GM19455 (cell line): ENCODE measurements around the gene CAMKMT.

Source experiments
- ATAC-seq: cut with Tn5 transposase; IDR thresholded peaks from one replicate; pipeline ENCODE4 v1.9.1; 2021; ENCODE audit not compliant: unreplicated experiment

Gene CAMKMT

DNA sequence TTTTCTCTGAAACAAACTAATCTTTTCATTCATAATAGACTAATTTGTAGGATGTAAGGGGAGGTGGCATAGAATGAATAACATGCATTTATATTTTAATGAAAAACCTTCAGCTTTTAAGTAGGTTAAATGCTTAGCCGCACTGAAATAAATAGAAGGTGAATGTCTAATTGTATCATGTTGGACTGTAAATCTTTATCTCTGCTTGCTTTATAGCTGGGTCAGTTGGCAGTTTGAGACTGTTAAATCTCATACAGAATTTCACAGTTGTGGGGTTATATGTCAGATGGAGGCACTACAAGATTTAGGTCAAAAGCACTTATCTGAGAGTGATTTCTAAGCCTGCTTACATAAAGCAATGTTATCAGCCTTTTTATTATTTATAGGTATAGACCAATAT, 405.0 kb downstream of the CAMKMT start:
- no peak for ATAC-seq

DNA sequence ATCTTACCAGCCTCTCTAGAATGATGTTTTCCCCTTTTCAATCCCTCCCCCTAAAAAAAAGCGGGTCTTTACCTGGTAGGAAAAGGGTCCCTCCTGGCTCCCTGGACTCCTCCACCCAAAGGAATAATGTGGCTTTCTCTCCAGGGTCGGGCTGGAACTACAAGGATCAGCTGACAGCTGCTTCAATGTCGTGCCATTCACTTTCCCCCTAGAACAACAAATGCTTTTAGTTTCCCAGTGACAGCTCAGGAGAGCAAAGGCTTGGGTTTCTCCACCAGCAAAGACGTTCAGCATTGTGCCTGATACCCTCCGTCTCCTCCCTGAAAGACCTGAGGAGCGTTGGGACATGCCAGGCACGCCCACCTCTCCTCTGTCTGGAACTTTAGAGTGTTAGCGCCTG, 405.9 kb downstream of the CAMKMT start:
- no peak for ATAC-seq

DNA sequence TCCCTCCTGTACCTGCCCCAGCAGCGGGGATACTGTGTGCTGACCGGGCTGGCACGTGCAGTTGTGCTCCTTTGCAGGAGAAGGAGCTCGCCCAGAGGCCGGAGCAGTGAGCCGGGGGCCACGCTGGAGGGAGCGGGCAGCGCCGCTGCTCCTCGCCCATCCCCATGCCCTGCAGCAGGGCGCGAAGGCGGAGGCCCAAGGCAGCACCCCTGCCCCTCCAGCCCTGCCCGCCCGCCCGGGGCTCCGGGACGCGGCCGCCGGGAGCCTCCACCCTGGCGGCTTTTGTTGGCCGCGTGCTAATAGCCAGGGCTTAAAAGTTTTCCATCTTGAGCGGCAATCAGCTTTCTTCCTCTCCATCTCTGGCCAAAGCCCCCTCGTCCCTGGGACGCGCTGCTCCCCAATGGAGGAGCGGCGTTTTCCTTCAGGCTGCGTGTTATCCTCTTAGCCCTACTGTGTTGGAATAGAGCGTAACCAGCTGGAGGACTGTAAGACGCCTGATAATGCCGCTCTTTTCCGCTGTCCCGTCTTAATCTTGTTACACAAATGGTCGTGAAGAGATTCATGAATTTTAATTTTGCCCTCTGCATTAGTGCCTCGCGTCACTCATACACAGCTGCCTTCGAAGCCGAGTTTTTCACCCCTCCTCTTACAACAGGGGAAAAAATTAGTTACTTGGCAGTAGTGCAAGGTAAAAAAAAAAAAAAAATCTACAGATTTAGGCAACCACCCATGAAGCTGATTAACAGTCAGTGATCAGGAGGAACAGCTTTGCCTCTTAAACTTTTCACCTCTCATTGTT, 406.9 kb downstream of the CAMKMT start:
- ATAC-seq, result no peak

DNA sequence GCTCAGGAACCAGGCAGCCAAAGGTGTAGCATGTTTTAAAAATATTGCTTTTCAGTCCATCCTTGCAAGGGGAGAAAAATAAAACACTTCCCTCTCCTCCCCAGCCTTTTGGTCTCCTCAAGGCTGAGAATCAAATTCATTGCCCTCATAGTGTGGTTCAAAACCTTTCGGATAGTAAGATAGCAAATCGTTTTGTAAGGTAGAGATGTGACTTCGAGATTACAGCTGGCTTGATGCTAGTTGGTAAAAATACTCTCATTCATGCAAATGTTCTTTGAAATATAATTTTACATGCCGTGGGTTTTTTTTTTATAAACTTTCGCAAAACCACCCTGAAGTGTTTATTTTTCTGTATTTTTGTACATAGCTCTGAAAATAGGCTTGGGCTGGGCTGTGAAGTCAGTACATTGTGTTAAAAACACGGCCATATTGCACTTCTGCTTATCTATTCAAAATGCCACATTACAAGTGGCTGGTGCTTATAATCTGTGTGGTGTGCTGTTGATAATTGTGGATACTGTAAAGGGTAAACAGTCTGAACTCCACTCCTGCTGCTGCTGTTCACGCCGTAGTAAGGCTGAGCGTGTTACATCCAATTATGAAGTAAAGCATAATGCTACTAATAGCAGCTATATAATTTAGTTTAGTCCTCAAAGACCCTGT, 407.7 kb downstream of the CAMKMT start:
- no peak for ATAC-seq

DNA sequence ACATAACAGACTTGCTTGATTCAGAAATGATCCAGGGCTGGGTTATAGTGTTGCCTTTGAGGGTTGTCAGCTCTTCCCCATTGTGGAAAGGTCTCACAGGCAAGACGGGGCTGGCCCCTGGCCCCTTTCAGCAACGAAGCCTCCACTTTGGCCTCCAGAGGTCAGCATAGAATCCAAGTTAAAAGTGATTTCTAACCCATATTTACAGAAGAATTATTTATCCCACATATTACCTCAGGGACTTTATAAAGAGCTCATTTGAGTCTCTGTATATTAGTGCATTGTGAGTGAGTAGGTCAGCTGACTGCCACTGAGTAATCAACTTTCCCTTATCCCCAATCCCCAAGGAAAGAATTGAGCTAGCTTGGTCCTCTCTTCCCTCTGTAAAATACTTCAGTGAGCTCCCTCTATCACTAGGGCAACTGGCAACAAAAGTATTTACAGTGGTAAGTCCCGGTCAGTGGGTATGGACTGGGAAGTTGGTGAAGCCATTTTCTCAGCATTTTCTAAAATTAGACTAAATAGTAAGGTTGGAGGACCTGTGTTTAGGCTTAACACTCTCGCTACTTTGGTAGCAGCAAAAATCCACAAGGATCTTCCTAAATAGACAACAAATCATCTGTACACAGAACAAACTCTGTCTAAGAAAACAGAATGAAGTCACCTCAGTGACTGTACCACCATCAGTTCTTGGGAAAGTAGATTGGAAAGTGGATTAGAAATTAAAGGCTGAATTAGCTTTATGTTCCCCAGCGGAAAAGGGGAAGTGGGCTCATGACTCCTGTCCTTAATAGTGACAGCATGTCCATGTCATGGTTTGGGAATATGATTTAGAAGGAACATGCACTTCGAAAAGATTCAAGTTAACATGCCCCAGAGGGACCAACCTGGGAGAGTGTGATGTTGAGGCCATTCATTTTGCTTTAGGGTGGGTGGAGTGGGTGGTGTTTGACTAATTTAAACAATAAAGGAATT, 408.8 kb downstream of the CAMKMT start:
- no peak for ATAC-seq

DNA sequence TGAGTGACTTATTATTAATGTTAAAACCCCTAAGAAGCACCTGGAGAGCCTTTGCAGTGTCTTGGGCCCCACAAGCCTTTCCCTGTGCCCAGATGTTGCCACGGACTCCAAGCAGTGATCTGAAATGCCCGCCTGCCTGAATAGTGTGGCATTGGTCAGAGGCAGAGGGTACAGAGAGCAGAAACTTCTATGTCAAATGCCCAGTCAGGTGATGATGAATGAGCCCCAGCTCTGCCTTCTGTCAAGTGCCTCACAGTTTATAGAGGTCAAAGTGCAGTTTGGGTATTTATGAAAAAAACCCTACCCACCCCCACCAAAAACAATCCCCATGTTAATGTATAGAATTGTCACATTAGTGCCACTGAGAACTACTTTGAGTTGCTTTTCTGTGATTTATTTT, 409.8 kb downstream of the CAMKMT start:
- ATAC-seq, result no peak

DNA sequence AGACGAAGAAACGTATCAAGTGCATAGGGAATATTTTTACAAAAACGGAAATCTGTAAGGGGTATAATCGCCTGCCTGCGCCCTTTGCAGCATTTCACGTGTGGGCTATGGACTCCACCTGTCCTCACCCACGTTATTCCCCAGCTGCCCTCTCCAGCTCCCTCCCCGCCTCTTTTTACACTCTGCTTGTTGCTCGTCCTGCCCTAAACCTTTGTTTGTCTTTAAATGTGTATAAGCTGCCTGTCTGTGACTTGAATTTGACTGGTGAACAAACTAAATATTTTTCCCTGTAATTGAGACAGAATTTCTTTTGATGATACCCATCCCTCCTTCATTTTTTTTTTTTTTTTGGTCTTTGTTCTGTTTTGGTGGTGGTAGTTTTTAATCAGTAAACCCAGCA, 410.4 kb downstream of the CAMKMT start:
- ATAC-seq, result no peak

DNA sequence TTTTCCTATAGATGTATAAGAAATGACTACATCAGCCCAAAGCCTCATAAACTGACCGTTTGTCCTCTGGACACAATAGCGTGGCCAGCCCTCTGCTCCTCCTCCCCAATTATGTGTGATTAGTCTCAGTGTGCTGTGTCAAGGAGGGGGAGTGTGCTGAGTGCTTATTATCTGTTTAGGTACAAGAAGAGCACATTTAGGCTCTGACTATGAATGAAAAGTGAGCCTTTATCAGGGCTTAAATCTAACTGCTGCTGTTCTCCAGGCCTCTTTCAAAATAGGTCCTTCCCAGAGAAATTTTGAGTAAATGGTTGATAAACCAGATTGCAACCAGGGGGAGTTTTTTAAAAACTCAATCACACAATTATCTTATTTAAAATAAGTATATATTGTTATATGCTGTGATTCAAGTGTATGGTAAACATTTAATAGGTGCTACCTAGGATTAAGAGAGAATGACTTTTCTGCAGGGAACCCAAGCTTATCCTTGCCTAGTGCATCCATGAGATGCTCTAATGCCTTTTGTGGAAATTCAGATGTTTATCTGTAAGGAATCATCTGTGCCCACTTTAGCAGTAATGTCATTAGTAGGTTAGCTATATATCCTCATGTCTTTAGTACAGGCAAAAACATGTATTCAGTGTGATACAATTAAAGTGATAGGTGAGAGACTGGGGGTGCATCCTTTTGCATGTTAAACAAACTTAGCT, 411.1 kb downstream of the CAMKMT start:
- ATAC-seq, result no peak

DNA sequence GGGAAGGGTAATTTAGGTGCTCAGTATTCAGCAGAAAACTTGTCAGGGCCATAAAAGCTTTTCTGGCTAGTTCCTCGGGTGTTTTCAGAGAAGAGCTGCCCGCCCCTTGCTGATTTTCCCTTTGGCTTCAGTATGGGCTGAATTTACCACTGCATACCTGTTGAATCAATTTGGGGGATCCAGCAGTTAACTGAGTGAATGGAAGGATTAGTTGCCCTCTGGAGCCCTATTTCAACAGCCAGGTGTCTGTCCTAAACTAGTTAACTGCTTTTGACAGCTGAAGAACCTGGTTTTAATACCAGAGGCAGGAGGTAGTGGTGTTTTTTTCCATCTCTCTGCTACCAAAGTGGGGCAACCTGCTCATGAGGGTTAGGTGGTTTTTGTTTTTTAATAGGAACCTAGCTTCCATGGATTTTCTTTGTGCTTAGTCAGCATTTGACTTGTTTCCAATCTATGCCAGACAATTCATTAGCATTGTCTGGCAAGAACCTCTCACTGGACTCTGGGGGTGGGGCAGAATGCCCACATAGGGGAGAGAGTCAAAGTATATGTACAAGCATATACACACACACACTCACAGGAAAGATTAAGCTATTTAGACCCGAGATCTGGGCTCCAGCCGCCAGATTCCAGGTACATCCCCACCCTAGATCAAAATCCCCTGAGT, 413.2 kb downstream of the CAMKMT start:
- ATAC-seq, result no peak

DNA sequence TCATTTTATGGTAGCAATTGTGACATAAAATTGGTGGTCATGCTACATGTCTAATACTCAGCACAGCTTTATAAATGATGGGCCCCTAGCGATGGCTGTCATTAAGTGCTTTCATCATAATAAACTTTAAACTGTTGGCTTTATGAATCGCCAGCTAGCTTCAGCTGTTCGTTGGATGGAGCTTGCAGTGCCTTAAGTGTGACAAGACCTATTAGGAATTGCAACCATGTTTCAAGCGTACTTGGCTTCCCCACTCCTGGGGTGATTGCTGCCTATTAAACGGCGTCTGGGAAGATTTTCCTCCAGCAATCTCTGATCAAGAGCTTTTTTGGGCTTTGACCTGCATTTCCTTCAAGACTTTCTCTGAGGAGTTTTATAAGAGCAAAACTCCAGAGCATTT, 415.3 kb downstream of the CAMKMT start:
- no peak for ATAC-seq

DNA sequence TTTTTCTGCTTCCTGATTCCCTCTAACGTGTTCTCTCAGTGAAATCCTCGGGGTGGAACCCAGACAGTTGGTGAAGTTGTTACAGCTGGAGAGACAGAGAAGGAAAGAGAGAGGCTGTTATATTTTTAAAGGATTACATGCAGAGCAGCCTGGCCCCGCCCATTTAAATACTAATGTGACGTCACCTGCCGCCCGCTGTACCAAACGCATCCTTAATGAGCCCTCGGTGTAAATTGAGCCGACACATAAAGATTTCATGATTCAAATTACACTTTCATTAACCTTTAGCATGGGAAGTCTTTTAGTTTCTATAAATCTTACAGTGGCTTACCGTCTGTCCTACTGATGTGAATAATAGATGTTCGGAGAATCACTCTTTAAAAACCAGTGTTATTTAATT, 415.8 kb downstream of the CAMKMT start:
- no peak for ATAC-seq

DNA sequence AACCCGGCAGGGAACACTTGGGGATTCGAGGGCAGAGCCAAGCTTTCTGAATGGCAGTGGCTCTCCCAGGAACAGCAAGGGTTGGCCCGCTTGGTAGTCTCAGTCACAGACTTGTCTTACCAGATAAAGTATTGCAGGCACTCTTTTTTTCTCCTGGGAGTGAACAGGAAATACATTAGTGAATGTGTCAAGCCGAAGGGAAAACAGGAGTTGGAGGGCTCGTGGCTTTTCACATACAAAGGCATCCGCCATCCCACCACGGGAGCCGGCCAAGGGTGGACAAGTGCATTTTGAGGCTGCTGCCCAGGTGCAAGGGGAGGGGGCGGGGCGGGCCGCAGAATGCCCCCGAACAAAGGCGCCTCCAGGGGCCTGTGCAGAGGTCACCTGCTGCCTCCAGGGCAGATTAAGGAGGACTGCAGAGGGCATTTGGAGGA, 416.5 kb downstream of the CAMKMT start:
- peak; percentile 55 for ATAC-seq

DNA sequence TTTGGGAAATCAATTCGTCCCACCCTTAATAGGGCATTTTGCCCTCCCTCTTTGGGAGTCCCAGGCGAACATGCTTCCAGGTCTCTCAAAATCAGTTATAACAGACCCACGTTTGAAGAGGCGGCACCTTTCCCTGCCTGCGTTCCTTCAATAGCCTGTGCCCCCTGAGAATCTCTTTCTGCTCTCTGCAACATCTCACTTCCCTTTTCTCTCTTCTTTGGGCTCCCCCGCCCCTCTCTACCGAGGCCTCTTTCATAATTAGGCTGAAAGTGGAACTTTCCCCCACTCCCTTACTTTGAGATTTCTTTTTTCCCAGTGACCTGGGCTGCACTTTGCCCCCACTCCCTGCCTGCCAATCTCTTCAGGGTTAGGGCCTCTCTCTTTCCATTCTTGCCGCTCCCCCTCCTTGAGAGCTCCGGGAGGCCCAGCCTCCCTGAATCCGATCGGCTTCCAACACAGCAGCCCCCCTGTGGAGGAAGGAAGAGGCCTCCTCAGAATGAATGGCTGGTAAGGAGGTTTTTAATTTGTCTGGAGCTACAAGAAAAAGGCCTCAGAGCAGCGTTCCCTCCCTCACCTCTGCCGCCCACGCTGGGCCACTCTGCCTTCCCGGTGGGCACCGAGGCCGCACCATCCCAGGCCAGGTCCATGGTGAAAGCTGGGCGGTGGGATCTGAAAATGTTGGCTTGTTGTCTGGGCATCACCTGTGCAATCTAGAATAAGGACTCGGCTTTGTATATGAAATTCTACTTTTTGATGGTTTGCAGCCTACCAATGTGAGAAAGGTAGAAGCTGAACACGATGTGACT, 417.1 kb downstream of the CAMKMT start:
- peak; percentile 98 for ATAC-seq

DNA sequence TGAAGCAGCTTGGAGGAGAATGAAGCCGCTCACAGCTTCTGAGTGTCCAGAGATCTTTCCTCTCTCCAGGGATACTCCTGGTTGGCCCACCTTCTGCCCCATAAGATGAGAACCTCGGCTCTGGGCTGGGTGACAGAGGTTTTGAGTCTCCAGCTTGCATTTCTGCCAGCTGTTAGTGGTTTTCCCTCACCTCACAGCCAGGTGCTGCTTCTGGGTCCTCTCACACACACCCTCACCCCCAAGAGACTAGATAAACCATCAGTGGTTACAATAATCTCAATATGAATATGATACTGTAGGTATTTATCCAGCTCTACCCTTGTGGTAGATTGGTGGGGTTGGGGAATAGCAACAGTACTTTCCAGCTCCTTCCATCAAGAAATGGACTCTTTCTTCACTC, 418.0 kb downstream of the CAMKMT start:
- no peak for ATAC-seq

DNA sequence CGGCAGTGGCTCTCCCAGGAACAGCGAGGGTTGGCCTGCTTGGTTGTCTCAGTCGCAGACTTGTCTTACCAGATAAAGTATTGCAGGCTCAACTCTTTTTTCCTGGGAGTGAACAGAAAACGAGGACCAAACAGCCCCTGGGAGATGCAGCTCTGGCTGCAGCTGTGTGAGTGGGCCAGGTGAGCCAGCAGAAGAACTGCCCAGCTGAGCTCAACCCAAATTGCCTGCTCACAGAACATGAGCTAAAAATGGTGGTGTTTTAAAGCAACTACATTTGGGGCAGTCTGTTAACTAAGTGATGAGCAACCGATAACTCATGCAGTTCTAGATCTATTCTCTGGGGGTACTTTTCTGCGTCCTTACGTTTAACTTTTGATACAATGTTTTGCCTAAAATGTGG, 418.7 kb downstream of the CAMKMT start:
- no peak for ATAC-seq

DNA sequence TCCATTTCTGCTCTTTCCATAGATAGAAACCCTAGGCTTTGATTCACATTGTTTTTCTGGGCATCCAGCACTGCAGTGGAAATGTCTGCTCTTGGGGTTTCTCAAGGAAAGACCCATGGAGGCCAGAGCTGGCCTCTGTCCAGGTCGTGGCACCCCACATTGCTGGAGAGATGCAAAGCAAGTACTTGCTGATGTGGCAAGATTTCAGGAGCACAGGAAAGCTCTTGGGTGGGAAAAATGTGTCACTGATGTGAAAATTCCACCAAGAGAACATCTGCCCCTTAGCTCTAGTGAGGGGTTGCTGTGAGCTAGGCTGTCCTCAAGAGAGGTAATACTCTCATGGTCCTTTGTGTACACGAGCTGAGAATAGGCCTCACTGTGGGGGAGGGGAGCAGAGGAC, 423.7 kb downstream of the CAMKMT start:
- no peak for ATAC-seq

DNA sequence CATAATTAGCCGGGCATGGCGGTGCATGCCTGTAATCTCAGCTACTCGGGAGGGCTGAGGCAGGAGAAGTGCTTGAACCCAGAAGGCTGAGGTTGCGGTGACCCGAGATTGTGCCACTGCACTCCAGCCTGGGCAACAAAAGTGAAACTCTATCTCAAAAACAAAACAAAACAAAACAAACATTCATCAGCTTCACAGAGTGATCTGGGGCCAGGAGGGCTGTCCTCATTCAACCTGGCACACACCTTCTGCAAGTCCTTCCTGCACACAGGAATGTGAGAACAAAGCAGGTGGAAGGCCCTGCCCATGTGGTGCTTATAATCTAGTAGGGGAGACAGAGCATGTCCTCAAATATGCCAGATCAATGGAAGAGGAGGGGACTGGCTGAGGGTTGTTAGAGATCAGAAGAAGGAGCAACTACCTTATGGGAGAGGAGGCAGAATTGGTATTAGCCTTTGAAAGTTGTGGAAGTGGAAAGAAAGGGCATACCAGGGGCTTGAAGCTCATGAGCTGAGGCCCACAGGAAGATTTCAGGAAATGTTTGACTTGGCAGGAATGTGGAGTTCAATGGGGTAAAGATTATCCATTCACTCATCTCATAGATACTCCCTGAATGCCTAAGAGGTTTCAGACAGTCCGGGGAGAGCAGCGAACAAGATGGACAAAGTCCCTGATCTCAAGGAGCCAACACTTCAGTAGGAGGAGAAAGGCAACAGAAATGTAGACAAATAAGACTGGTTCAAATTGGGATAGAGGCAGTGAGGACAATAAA, 424.5 kb downstream of the CAMKMT start:
- ATAC-seq, result no peak

DNA sequence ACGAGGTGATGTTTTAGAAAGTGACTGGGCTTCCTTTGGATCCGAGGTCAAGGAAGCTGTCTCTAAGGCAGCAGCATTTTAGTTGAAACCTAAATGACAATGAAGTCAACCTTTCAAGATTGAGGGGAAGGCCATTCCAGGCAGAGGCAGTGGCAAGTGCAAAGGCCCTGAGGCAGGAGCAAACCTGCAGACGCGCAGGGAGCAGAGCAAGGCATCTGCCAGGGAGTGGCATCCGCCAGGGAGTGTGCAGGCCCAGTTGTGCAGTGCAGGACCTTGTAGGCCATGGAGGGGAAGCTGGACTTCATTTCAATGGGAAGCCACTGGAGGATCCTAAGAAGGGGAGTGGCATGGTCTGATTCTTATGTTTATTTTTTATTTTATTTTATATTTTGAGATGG, 425.1 kb downstream of the CAMKMT start:
- ATAC-seq, result no peak

DNA sequence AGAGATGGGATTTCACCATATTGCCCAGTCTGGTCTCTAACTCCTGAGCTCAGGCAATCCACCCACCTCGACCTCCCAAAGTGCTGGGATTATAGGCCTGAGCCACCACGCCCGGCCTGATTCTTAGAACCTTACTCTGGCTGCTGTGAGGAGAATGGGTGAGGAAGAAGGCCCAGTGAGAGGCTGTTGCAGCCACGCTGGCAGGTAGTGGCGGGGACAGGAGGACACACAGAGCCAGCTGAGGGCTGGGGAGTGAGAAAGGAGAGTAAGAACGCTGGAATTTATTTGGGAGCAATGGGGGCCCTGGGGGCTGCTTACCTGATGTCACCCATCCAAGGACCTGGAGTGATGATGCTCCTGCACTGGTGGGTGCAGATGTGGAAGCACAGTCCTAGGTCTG, 425.9 kb downstream of the CAMKMT start:
- no peak for ATAC-seq
